ENCODE results near the gene LARP6. TPM values are rescaled to one million over a fixed set of nuclear protein-coding genes. Genes with fewer than 3 reads are reported as not detected.

LARP6 gene
- total and polyA plus RNA-seq, 2 experiments from 2014 or later = 20.0 to 22.4 TPM

DNA sequence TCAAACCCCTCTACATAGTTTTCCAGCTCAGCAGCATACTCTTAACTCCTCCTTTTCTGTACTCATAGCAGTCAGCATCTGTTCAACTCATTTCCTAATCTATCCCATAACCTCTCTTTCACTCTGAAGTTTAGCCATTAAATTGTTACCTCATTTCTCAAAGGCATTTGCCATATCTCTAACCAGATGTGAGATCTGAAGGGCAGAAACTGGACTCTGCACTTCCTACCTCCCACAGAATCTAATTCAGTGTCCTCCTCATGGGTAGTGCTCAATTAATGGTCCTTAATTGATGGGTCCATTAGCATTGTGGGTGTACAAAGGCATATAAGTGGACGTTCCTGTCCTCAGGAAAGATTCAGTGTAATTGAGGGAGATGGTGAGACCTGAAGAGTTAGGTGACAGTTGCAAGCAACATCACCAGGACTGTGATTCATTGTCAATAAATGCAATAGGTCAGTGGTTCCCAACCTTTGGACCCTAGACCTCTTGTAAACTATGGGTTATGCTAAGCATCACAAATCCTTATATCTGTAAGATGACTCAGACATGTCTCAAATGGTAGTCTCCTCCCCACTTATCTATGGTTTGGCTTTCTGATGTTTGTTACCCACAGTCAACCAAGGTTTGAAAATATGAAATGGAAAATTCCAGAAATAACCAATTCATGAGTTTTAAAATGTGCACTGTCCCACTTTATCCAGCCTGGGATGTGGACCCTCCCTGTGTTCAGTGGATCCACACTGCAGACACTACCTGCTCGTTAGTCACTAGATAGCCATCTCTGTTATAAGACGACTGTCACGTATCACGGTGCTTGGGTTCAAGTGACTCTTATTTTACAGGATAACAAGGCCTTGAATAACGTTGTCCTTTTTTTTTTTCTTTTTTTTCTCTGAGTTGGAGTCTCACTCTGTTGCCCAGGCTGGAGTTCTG, 65.6 kb downstream of the LARP6 start:
- Mint-ChIP-seq H3K4me1 (peaks cover 4% of the 10 kb centered on the region; the same call in 1 of the 3 replicates), H3K9me3 (no peaks in the 10 kb centered on the region), H3K27ac (no peak overlapping the region), H3K4me3 (no peak overlapping the region), H3K27me3 (ENCODE audit: insufficient read depth, low read depth, poor library complexity) (no peaks in the 10 kb centered on the region), H3K36me3 (ENCODE audit: low read depth) (no peaks in the 10 kb centered on the region)
- no peak for ATAC-seq
- H3K4me3 ChIP-seq = no peak overlapping the region
- no peak for DNase-seq (ENCODE audit: low spot score)
- no peak overlapping the region for H2AFZ ChIP-seq
- H4K20me1 ChIP-seq (replicated peaks; ENCODE audit: insufficient read depth) = no peaks in the 10 kb centered on the region
- H3K4me2 ChIP-seq = no peak overlapping the region
- H3K36me3 ChIP-seq (ENCODE audit: insufficient read depth) = no peaks in the 10 kb centered on the region
- no peaks in the 10 kb centered on the region for H3F3A ChIP-seq (replicated peaks; ENCODE audit: low read depth)
- no peaks in the 10 kb centered on the region for H3K9me2 ChIP-seq (ENCODE audit: insufficient read depth)
- H3K27me3 ChIP-seq (ENCODE audit: insufficient read depth) = no peaks in the 10 kb centered on the region
- H3K4me1 ChIP-seq (ENCODE audit: insufficient read depth) = no peaks in the 10 kb centered on the region
- TF ChIP-seq, protein P1, sequence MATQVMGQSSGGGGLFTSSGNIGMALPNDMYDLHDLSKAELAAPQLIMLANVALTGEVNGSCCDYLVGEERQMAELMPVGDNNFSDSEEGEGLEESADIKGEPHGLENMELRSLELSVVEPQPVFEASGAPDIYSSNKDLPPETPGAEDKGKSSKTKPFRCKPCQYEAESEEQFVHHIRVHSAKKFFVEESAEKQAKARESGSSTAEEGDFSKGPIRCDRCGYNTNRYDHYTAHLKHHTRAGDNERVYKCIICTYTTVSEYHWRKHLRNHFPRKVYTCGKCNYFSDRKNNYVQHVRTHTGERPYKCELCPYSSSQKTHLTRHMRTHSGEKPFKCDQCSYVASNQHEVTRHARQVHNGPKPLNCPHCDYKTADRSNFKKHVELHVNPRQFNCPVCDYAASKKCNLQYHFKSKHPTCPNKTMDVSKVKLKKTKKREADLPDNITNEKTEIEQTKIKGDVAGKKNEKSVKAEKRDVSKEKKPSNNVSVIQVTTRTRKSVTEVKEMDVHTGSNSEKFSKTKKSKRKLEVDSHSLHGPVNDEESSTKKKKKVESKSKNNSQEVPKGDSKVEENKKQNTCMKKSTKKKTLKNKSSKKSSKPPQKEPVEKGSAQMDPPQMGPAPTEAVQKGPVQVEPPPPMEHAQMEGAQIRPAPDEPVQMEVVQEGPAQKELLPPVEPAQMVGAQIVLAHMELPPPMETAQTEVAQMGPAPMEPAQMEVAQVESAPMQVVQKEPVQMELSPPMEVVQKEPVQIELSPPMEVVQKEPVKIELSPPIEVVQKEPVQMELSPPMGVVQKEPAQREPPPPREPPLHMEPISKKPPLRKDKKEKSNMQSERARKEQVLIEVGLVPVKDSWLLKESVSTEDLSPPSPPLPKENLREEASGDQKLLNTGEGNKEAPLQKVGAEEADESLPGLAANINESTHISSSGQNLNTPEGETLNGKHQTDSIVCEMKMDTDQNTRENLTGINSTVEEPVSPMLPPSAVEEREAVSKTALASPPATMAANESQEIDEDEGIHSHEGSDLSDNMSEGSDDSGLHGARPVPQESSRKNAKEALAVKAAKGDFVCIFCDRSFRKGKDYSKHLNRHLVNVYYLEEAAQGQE (IDR thresholded peaks at IDR 0.05; ENCODE audit: unreplicated experiment) = no peak
- no peak for TF ChIP-seq EZH2phosphoT487 (IDR thresholded peaks at IDR 0.05; ENCODE audit: unreplicated experiment)
- TF ChIP-seq, protein P2, sequence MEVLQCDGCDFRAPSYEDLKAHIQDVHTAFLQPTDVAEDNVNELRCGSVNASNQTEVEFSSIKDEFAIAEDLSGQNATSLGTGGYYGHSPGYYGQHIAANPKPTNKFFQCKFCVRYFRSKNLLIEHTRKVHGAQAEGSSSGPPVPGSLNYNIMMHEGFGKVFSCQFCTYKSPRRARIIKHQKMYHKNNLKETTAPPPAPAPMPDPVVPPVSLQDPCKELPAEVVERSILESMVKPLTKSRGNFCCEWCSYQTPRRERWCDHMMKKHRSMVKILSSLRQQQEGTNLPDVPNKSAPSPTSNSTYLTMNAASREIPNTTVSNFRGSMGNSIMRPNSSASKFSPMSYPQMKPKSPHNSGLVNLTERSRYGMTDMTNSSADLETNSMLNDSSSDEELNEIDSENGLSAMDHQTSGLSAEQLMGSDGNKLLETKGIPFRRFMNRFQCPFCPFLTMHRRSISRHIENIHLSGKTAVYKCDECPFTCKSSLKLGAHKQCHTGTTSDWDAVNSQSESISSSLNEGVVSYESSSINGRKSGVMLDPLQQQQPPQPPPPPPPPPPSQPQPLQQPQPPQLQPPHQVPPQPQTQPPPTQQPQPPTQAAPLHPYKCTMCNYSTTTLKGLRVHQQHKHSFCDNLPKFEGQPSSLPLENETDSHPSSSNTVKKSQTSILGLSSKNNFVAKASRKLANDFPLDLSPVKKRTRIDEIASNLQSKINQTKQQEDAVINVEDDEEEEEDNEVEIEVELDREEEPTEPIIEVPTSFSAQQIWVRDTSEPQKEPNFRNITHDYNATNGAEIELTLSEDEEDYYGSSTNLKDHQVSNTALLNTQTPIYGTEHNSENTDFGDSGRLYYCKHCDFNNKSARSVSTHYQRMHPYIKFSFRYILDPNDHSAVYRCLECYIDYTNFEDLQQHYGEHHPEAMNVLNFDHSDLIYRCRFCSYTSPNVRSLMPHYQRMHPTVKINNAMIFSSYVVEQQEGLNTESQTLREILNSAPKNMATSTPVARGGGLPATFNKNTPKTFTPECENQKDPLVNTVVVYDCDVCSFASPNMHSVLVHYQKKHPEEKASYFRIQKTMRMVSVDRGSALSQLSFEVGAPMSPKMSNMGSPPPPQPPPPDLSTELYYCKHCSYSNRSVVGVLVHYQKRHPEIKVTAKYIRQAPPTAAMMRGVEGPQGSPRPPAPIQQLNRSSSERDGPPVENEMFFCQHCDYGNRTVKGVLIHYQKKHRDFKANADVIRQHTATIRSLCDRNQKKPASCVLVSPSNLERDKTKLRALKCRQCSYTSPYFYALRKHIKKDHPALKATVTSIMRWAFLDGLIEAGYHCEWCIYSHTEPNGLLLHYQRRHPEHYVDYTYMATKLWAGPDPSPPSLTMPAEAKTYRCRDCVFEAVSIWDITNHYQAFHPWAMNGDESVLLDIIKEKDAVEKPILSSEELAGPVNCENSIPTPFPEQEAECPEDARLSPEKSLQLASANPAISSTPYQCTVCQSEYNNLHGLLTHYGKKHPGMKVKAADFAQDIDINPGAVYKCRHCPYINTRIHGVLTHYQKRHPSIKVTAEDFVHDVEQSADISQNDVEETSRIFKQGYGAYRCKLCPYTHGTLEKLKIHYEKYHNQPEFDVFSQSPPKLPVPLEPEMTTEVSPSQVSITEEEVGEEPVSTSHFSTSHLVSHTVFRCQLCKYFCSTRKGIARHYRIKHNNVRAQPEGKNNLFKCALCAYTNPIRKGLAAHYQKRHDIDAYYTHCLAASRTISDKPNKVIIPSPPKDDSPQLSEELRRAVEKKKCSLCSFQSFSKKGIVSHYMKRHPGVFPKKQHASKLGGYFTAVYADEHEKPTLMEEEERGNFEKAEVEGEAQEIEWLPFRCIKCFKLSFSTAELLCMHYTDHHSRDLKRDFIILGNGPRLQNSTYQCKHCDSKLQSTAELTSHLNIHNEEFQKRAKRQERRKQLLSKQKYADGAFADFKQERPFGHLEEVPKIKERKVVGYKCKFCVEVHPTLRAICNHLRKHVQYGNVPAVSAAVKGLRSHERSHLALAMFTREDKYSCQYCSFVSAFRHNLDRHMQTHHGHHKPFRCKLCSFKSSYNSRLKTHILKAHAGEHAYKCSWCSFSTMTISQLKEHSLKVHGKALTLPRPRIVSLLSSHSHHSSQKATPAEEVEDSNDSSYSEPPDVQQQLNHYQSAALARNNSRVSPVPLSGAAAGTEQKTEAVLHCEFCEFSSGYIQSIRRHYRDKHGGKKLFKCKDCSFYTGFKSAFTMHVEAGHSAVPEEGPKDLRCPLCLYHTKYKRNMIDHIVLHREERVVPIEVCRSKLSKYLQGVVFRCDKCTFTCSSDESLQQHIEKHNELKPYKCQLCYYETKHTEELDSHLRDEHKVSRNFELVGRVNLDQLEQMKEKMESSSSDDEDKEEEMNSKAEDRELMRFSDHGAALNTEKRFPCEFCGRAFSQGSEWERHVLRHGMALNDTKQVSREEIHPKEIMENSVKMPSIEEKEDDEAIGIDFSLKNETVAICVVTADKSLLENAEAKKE (CRISPR knock-in tag; IDR thresholded peaks at IDR 0.05) = no peak
- no peak overlapping the region for H3K27ac ChIP-seq (ENCODE audit: low read depth)
- H3K79me2 ChIP-seq (replicated peaks; ENCODE audit: insufficient read depth) = no peaks in the 10 kb centered on the region

Data from GM23338 (cell line).